Renal cortical epithelial cell (primary cell): ENCODE measurements around the gene BCL3. TPM values are rescaled to one million over a fixed set of nuclear protein-coding genes. Genes with fewer than 3 reads are reported as not detected.
"Not testable (repeated sequence)": the region's sequence is repeated elsewhere in the genome, so short reads cannot be mapped to it uniquely, and the experiment has no call there.

Experiments
- DNase-seq: peaks from one replicate; pipeline ENCODE4 v3.0.0-alpha.2; 2011; ENCODE audit warnings: low read depth
- total RNA-seq: library from RNA; depleted of rRNA; stranded (reverse); fragments of >200 nt; gene quantifications from 2 replicates; pipeline ENCODE4 v1.2.3, GENCODE V29; 2014

Gene BCL3
- total RNA-seq, 1 donor from 2014 or later, result 10.8 TPM

DNA sequence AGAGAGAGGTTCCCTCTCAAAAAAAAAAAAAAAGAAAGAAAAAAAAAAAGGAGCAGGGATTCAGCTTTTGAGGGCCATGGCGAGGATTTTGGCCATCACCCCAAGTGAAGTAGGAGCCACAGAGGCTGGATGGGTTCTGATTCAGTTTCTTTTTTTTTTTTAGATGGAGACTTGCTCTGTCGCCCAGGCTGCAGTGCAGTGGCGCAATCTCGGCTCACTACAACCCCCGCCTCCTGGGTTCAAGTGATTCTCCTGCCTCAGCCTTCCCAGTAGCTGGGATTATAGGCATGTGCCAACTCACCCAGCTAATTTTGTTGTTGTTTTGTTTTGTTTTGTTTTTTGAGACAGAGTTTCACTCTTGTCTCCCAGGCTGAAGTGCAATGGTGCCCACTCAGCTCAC, 27.1 kb upstream of the BCL3 start:
- not testable (repeated sequence) for DNase-seq

GRCh38 chr19:44722131-44723121, 26.1 kb upstream of the BCL3 start:
- no peak for DNase-seq

DNA sequence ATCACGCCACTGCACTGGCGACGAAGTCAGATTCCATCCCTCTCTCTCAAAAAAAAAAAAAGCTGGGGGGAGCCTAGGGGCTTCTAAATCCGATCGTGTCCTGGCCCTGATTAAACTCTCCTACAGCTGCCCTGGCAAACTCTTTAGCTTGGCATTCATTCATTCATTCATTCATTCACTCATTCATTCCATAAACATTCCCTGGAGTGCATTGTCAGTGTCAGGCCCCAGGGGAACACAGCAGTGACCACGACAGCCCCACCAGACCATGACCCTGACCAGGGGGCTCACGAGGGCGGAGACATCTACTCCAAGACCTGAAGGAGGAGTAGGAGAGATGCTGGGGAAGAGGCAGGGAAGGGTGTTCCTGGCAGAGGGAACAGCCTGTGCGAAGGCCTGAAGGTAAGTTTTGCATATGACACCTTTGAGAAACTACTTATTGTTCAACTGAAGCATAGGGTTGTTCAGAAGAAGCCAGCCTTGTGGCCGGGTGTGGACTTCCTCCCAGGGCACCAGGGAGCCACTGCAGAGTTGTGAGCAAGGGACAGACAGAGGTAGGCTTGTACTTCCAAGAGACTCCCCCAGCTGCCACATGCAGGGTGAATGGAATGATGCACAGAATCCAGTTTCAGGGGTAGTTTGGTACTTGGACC, 25.1 kb upstream of the BCL3 start:
- no peak for DNase-seq

- peak; percentile 71 for DNase-seq
Measured at GRCh38 chr19:44723952-44724319, 24.6 kb upstream of the BCL3 start.

- DNase-seq, result no peak
Measured at GRCh38 chr19:44725251-44725650, 23.3 kb upstream of the BCL3 start.

- no peak for DNase-seq
Measured at GRCh38 chr19:44725684-44726083, 22.8 kb upstream of the BCL3 start.

DNA sequence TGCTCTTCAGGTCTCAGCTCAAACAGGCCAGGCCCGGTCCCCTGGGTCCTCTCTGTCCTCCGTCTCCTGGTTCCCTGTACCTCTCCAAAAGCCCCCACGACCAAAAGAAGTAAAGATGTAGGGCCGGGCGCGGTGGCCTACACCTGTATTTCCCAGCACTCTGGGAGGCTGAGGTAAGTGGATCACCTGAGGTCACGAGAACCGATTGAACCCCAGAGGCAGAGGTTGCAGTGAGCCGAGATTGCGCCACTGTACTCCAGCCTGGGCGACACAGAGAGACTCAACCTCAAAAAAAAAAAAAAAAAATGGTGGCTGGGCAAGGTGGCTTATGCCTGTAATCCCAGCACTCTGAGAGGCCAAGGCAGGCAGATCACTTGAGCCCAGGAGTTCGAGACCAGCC, 22.0 kb upstream of the BCL3 start:
- no peak for DNase-seq

DNA sequence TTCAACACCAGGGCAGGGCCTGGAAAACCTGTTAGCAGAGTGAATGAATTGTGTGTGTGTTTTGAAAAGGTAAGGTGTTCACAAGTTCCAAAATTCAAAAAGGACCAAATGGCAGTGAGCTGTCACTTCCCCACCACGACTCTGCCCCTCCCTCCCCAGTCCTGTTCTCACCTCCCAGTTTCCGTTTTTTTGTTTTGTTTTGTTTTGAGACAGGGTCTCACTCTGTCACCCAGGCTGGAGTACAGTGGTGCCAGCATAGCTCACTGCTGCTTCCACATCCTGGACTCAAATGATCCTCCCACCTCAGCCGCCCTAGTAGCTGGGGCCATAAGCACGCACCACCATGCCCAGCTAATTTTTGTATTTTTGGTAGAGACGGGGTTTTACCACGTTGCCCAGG, 20.3 kb upstream of the BCL3 start:
- no peak for DNase-seq

- no peak for DNase-seq
Measured at GRCh38 chr19:44729516-44730033, 18.9 kb upstream of the BCL3 start.

GRCh38 chr19:44731081-44731480, 17.4 kb upstream of the BCL3 start:
- DNase-seq, result no peak

DNA sequence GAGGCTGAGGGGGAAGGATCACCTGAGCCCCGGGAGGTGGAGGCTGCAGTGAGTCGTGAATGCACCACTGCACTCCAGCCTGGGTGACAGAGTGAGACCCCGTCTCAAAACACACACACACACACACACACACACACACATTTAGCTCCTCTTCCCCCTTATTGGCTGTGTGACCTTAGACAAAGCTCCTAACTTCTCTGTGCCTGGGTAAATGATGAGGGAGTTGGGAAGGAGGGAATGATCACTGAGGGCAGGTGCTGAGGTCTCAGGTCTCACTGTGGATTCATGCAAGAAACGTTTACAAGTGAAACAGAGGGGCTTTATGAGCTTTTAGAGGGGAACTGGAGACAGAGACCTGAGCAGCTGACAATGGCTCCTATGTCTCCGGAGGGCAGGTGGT, 16.9 kb upstream of the BCL3 start:
- DNase-seq, result no peak

DNA sequence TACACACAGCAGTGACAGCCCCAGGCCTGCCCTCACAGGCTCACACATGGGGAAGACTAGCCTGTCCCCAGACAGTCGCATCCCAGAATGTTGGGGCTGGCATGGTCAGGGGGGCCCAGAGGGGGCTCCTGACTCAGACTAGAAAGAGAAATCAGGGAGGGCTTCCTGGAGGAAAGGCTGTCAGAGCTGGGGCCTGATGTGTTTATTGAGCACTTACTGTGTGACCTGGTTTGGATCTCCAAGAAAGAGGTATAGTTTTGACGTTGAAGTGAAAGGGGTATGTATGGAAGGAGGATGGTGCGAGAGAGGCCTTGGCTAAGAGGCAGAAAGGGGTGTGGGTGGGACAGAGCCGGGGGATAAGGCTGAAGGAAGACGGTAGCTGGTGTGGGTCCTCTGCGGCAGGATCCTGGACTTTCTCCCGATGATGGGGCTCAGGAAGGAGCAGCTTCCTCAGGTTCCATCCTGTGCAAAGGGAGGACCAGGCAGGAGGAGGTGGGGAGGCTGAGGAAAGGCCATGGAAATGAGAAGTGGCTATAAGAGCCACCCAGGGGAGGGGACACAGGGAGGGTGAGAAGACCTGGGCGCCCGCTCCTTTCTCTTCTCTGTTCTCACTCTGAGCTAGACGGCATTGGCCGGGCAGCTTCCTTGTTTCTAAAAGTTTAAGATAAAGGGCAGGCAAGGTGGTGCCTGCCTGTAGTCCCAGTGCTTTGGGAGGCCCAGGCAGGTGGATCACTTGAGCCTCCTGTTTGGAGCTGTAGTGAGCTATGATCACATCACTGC, 16.1 kb upstream of the BCL3 start:
- no peak for DNase-seq

DNA sequence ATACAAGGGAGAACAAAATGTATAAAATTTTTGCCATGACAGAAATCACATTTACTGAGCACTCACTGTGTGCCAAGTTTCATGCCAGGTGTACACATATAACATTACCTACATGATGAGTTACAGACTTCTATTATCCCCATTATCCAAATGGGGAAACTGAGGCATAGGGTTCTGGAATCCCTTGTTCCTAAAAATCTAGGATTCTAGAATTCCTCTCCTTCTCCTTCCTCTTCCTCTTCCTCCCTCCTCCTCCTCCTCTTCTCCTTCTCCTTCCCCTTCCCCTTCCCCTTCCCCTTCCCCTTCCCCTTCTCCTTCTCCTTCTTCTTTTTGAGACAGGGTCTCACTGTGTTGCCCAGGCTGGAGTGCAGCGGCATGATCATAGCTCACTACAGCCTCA, 14.2 kb upstream of the BCL3 start:
- no peak for DNase-seq

- no peak for DNase-seq
Measured at GRCh38 chr19:44735011-44735410, 13.5 kb upstream of the BCL3 start.

DNA sequence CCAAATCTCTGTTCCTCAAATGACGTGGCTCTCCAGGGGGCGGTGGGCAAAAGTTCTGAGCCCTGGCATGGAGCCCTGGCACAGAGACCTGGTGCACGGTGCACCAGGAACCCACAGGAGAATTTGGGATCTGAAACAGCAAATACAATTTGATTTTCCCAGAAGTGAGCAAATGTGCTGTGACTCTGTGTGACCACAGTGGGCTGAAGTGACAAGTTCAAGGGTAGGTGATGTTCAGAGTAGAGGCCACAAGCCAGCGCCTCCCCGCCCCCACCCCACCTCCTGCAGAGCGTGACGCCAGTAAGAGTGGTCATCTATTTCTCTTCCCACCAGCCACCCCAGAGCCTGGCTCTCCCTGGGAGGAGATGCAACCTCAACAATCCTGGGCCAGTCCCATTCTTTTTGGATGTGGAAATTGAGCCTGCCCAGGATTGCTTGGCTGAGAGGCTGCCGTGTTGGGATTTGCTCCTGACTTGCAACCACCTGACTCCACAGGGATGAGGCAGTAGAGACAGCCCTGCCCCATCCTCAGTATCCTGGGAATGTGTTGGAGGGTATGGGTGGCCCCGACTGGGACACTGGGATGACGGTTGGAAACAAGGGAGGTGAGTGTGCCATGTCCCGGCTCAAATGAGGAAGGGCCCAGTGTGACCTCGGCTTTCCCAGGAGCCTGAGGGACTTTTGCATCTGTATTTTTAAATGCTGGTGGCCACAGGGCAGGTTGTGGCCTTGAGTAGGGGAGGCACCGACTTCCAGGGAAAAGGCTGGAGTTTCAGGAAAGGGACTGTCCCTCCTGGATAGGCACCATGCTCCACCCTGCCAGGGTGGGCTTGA, 11.1 kb upstream of the BCL3 start:
- peak; percentile 65 for DNase-seq

- DNase-seq, result no peak
Measured at GRCh38 chr19:44738136-44738535, 10.4 kb upstream of the BCL3 start.

- peak; percentile 77 for DNase-seq
Measured at GRCh38 chr19:44738603-44739558, 9.6 kb upstream of the BCL3 start.

DNA sequence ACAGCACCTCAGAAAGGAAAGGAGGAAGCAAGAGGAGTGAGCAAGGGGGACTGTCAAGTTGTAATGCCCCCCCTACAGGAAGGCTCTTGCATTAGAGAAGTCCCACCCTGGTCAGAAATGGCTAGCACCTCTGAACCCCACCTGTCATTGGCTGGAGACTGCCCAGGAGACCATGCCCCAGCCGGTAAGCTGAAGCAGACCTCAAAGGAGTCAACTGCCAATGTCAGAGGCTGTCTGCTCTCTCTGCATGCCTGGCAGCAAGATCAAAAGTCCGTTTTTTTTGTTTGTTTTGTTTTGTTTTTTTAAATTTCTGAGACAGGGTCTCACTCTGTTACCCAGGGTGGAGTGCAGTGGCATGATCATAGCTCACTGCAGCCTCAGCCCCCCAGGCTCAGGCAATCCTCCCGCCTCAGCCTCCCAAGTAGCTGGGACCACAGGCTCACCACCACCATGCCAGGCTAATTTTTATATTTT, 8.1 kb upstream of the BCL3 start:
- DNase-seq, result no peak

- DNase-seq, result no peak
Measured at GRCh38 chr19:44741258-44741731, 7.2 kb upstream of the BCL3 start.

GRCh38 chr19:44741841-44742329, 6.6 kb upstream of the BCL3 start:
- DNase-seq, result peak; percentile 100
